Bone marrow (tissue), 2 donors: ENCODE data around the gene RASA3.

ENCODE experiments used
- DNase-seq, 2 donors: peaks; one replicate each; lab custom pipeline; 2025; lab: John Stamatoyannopoulos, UW

The RASA3 gene

DNA sequence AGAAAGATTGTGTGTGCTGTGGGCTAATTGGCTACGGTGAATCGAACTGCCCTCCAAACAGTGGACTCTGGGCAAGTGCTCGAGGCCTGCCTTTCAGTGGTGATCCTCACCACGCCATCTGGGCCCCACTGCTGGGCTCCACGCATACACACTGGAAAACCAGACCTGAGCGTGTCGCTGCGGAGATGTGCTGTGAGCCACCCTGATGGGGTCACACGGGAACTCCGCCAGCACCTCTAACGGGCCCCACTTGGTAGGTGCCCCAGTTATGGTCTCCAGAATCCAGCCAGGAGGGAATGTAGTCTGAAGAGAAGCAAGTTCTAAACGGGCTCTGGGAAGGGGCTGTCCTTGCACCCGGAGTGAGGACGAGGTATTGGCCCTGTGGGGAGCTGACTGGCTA lies 197.8 kb downstream of the RASA3 start:
- DNase-seq = no peak

DNA sequence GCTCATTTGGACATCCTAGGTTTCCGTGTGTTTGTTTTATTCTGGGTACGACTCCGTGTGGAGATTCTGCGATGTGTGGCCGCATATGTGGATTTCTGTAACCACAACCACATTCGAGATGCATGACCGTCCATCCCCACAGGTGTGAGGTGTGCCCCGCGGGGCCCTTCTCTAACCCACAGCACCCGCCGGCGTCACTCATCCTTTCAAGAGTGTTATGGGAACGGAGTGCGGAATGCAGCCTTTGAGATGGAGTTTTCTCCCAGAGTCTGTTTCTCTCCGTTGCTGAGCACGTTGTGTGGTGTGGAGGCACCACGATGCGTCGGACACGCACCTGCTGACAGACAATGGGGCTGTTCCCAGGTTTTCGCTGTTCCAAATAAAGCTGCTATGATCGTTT lies 198.5 kb downstream of the RASA3 start:
- no peak for DNase-seq

DNA sequence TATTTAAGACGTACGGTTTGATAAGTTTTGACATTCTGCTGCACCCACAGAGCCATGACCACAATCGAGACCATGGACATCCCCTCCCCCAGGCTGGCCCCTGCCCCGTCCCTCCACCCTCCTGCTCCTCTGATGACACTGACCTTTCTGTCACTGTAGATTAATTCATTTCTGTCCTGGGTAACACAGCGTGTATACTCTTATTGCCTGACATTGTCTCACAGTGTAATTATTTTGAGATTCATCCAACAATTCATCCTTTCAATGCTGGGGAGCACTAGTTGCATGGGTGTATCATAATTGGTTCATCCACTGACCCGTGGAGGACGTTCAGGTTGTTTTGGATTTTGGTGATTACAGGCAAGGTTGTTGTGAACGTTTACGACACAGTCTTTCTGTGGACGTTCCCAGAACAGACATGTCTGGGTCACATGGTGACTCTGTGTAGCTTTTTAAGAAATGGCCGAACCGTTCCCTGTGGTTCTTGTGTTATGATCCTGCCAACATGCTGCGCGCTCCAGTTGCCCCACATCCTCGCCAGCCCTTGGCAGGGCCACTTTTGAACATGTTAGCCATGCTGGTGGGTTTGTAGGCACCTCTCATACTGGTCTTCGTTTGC lies 200.5 kb downstream of the RASA3 start:
- no peak for DNase-seq

DNA sequence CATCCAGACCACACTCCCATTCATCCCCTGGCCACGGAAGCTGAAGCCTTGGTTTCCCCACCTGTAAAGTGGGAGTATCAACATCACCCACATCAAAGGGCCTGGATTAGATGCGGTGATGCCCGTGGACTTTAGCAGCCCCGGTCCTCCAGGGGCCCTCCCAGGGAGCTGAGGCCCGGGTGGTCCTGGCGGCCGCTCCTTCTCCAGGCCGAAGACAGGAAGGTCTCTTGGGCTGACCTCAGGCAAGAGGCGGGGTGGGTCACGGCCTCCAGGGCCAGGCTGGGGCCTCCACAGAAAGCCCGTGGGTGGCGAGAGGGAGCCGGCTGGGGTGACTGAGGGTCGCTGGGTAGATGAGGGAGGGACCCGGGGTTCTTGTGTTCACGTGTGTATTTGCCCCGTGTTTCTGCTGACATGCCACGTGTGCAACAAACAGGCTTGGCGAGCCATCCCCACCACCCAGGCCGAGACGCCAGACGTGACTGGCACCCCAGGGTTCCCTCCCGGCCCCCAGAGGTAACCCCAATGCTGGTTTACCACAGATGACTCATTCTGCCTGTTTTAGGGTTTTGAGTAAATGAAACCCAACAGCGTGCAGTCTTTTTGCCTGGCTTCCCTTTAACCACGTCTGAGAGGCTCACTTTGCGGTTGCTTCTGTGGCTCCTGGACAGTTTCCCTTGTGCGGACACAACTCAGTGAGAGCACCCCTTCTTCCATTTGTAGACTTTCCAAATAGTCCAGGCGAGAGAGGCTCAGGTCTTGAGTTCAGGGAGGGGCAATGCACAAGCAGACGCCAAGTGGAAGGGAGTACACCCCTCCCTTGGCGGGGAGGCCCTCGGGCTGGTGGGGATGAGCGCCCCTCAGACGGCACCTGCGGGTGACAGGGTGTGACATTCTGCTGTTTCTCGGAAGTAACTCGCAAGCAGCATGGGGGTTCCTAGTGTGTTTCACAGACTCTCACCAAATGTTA lies 201.5 kb downstream of the RASA3 start:
- no peak for DNase-seq

DNA sequence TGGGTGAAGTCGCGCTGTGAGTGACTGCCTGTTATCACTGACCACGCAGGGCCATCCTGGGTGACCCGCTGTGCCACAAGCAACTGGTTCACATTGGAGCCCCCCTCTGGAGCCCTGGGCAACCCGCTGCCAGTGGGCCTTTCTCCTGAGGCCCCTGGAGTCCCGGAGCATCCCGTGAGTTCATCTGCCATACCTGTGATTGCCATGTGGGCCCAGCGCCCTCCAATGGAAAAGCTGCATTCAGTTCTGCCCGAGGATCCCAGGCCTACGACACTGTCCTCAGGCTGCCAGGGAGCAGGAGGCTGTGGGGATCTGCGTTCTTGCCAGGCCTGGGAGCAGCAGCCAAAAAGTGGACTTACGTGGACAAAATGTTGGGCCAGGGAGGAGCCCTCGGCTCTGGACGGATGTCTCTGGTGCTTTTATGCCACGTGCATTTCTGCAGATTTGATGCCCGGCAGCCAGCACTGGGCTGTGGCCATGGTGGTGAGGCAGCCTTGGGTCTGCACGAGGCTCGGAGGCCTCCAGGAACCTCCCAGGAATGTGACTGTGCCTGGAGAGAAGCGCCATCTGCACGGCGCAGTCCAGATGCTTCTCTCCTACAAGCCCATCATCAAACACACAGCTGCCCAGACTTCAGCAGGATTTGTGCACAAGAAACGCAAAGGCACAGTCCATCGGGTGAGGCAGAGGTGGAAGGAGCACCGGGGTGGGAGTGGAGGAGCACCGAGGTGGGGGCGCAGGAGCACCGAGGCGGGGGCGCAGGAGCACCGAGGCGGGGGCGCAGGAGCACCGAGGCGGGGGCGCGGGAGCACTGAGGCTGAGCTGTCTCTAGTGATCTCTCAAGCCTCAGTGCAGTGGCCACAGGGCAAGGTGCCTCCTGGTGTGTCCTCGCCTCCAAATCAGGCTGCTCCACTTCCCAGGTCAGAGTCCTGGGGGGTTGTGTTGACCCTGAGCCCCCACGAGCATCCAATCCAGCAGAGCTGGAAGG lies 202.5 kb downstream of the RASA3 start:
- no peak for DNase-seq

DNA sequence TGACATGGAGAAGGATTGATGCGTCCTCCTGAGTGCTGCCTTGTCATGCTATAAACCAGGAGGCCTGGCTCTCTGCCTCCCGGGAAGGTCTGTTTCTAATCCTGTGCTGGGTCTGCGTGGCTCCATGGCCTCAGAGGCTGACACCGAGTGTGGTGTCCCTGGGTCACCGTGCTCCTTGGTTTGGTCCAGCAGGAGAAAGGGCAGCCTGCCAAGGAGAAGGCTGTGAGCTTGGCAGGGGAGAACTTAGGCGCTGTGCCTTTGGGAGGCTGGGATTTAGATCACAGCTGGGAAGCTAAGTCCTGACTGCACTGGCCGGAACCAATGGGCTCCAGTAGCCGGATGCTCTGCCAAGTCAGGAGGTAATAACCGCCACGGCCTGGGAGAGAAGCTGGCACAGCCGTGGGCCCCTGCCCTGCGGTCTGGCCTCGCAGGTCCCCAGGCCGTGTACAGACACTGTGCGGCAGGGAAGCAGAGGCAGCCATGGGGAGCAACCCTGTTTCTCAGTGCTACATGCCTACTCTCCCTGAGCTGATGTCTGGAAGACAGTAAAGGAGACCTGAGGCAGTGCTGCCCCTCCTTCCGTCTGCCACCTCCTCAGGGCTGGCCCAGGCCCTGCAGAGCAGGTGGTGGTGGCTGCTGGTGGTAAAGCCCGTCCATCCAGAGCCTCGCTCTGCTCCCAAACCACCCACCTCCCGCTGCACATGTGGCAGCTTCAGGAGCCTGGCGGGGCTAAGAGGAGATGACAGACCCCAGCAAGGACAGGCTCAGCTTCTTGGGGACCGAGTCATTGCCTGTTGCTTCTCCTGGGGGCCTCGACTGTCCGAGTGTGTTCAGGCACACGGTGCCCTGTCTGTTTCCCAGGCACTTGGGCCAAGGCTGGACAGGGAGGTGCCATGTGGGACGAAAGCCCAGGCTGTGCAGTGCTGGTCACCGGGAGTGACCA lies 203.5 kb downstream of the RASA3 start:
- DNase-seq = no peak
